CMK (cell line): Measurements from ENCODE around the gene ANO9.

Experiments used
- DNase-seq: peaks from one replicate; pipeline ENCODE4 v3.0.0-alpha.2; 2010; ENCODE audit warnings: low read depth

ANO9 gene

GRCh38 chr11:441418-442274 lies at the start of gene ANO9:
Gene ANO9 (minus strand): TSS chr11:442011. CDS start chr11:441926, 85 bp downstream.
- no peak for DNase-seq

GRCh38 chr11:491358-491757 lies 49.5 kb upstream of the ANO9 start:
- DNase-seq, result no peak

- no peak for DNase-seq
Observed at GRCh38 chr11:490930-491260, 49.1 kb upstream of the ANO9 start.

GRCh38 chr11:490186-490929 lies 48.5 kb upstream of the ANO9 start:
- DNase-seq, result no peak

- no peak for DNase-seq
Observed at GRCh38 chr11:489610-490185, 47.9 kb upstream of the ANO9 start.

- no peak for DNase-seq
Observed at GRCh38 chr11:488992-489391, 47.2 kb upstream of the ANO9 start.

- no peak for DNase-seq
Observed at GRCh38 chr11:488579-488978, 46.8 kb upstream of the ANO9 start.

GRCh38 chr11:488062-488461 lies 46.3 kb upstream of the ANO9 start:
- no peak for DNase-seq

GRCh38 chr11:487571-488021 lies 45.8 kb upstream of the ANO9 start:
- DNase-seq, result no peak

GRCh38 chr11:486189-486588 lies 44.4 kb upstream of the ANO9 start:
- no peak for DNase-seq

- no peak for DNase-seq
Observed at GRCh38 chr11:484616-485015, 42.8 kb upstream of the ANO9 start.

GRCh38 chr11:479311-479710 lies 37.5 kb upstream of the ANO9 start:
- no peak for DNase-seq

- DNase-seq, result no peak
Observed at GRCh38 chr11:477052-477715, 35.4 kb upstream of the ANO9 start.

- DNase-seq, result no peak
Observed at GRCh38 chr11:476416-476815, 34.6 kb upstream of the ANO9 start.

- no peak for DNase-seq
Observed at GRCh38 chr11:475941-476340, 34.1 kb upstream of the ANO9 start.

- no peak for DNase-seq
Observed at GRCh38 chr11:474914-475506, 33.2 kb upstream of the ANO9 start.

- no peak for DNase-seq
Observed at GRCh38 chr11:473962-474785, 32.4 kb upstream of the ANO9 start.

- no peak for DNase-seq
Observed at GRCh38 chr11:473415-473814, 31.6 kb upstream of the ANO9 start.

GRCh38 chr11:472816-473215 lies 31.0 kb upstream of the ANO9 start:
- no peak for DNase-seq

GRCh38 chr11:472272-472671 lies 30.5 kb upstream of the ANO9 start:
- DNase-seq, result no peak

- no peak for DNase-seq
Observed at GRCh38 chr11:471468-472145, 29.8 kb upstream of the ANO9 start.
